Ovary (tissue), 3 donors: ENCODE measurements around the gene DAAM1.

Source experiments
- EP300 ChIP-seq: sonication (generic); formaldehyde crosslinking; IDR thresholded peaks from one replicate; pipeline ENCODE4 v1.6.1; 2017; ENCODE audit warnings: antibody characterized with exemption
- POLR2A ChIP-seq: fragments of 450-650 bp; IDR thresholded peaks from one replicate; pipeline ENCODE4 v1.6.1; 2017; ENCODE audit warnings: antibody characterized with exemption, mild to moderate bottlenecking, moderate library complexity
- TF ChIP-seq, protein P1 (sequence below), 3 donors: fragments of 450-650 bp in 2 of 3; fragments of 200-600 bp in 1 of 3; IDR thresholded peaks; one replicate each; pipeline versions ENCODE4 v1.5.1 to v1.8.0; 2016 to 2022; ENCODE audit warnings: antibody characterized with exemption in 3 of 3, mild to moderate bottlenecking in 1 of 3
- donor health status: DM: no; HTN: no; CAD: no.

DNA sequence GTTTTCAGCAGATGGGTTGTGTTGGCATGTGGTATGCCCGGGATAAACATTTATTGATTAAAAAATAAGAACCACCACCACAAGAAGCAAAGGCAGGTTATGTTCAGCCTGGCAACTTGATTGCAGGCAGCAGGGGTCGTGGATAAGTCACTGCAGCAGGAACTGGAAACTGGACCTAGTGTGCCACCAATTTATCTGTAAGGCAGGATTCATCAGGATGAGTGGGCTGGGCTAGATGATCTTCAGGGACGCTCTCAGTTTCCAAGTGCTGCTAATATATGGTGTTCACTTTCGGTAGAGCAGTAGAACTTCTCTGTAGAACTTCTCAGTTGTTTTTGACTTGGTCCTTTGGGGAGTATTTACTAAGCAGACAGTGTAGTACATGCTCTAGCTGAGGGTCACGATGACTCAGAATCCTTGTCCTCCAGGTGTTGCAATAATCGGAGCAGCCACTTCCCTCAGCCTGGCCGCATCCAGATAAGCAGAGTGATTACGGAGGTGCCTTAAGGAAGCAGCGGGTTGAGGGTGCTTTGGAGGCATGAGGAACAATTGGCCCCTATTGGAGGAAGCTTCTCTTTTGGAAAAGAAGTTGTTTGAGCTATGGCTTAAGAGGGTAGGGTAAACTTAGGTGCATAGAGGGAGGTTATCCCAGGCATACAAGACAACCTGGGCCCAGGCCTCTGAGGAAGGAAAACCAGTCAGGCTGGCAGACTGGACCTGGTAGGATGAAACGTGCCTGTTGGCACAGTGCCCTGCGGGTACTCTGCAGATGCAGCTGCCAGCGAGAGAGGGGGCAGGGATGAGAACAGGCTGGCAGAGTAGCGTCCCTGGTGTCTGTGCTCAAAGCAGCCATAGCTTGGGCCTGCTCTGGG, 172.7 kb downstream of the DAAM1 start:
- TF ChIP-seq POLR2A (no peak), EP300 (no peak)
- TF ChIP-seq, protein P1, sequence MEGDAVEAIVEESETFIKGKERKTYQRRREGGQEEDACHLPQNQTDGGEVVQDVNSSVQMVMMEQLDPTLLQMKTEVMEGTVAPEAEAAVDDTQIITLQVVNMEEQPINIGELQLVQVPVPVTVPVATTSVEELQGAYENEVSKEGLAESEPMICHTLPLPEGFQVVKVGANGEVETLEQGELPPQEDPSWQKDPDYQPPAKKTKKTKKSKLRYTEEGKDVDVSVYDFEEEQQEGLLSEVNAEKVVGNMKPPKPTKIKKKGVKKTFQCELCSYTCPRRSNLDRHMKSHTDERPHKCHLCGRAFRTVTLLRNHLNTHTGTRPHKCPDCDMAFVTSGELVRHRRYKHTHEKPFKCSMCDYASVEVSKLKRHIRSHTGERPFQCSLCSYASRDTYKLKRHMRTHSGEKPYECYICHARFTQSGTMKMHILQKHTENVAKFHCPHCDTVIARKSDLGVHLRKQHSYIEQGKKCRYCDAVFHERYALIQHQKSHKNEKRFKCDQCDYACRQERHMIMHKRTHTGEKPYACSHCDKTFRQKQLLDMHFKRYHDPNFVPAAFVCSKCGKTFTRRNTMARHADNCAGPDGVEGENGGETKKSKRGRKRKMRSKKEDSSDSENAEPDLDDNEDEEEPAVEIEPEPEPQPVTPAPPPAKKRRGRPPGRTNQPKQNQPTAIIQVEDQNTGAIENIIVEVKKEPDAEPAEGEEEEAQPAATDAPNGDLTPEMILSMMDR (IDR thresholded peaks at IDR 0.05) = no peak
